HG03135 (cell line): ENCODE measurements around the gene NENF.
"Not testable (repeated sequence)": the region's sequence is repeated elsewhere in the genome, so short reads cannot be mapped to it uniquely, and the experiment has no call there.

Source experiments
- ATAC-seq: cut with Tn5 transposase; IDR thresholded peaks from one replicate; pipeline ENCODE4 v1.9.1; 2021; ENCODE audit warnings: mild to moderate bottlenecking, moderate library complexity; ENCODE audit not compliant: unreplicated experiment

NENF gene

GRCh38 chr1:212432661-212433576, at the start of gene NENF:
Gene NENF, plus strand, starts transcription at chr1:212432920. Its CDS starts 24 bp downstream, at chr1:212432944.
- ATAC-seq: peak; percentile 99

- no peak for ATAC-seq
These were observed 46.7 kb upstream of the NENF start for GRCh38 chr1:212386029-212386428.

- ATAC-seq: no peak
These were observed 43.6 kb upstream of the NENF start for GRCh38 chr1:212388985-212389716.

GRCh38 chr1:212395678-212396437, 36.9 kb upstream of the NENF start:
- ATAC-seq: not testable (repeated sequence)

- ATAC-seq: no peak
These were observed 36.1 kb upstream of the NENF start for GRCh38 chr1:212396638-212397037.

- no peak for ATAC-seq
These were observed 35.5 kb upstream of the NENF start for GRCh38 chr1:212397171-212397570.

GRCh38 chr1:212401042-212401441, 31.7 kb upstream of the NENF start:
- ATAC-seq: no peak

GRCh38 chr1:212401838-212402582, 30.7 kb upstream of the NENF start:
- no peak for ATAC-seq

GRCh38 chr1:212402666-212403321, 29.9 kb upstream of the NENF start:
- no peak for ATAC-seq

- no peak for ATAC-seq
These were observed 22.4 kb upstream of the NENF start for GRCh38 chr1:212410231-212410820.

GRCh38 chr1:212412374-212412773, 20.3 kb upstream of the NENF start:
- no peak for ATAC-seq

GRCh38 chr1:212413902-212414327, 18.8 kb upstream of the NENF start:
- ATAC-seq: no peak

- peak; percentile 96 for ATAC-seq
These were observed 18.2 kb upstream of the NENF start, which contains the start of gene PACC1 for GRCh38 chr1:212414328-212415106. Gene PACC1, minus strand, starts transcription at chr1:212414886. Its CDS starts 129 bp downstream, at chr1:212414757.

GRCh38 chr1:212415107-212415841, 17.4 kb upstream of the NENF start:
- no peak for ATAC-seq

- ATAC-seq: no peak
These were observed 11.6 kb upstream of the NENF start for GRCh38 chr1:212421165-212421564.

- ATAC-seq: no peak
These were observed 8.8 kb upstream of the NENF start for GRCh38 chr1:212423879-212424278.

- no peak for ATAC-seq
These were observed 4.2 kb upstream of the NENF start for GRCh38 chr1:212428496-212428895.

- no peak for ATAC-seq
These were observed 2.3 kb upstream of the NENF start for GRCh38 chr1:212430416-212430815.
